ENCODE data around the gene MYL4. TPM values are rescaled to one million over a fixed set of nuclear protein-coding genes. Genes with fewer than 3 reads are reported as not detected.

Gene MYL4
- total and polyA plus RNA-seq, 2 of the 8 experiments (the other 6 are each of a cell fraction or from before 2014, with no cell fraction given), result 0.12 TPM; not detected in 1

DNA sequence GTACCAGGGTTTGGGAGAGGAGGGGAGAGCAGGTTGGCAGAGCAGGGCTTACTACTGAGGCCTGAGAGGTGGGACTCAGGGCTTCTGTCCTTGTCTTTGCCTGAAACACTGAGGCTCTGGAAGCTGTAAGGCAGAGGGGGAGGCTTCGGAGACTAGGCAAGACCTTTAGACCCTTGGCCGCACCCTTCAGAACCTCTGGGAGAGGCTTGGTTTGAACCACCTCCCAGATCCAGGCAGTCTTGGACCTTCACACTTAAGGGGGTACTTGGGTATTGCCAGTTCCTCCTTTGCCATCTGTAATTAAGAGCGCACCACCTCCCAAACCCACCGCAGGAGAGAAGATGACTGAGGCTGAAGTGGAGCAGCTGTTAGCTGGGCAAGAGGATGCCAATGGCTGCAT, 12.9 kb downstream of the MYL4 start:
- Histone ChIP-seq H3K9me3 (ENCODE audit: insufficient read depth in 2 of 2, low read depth in 1 of 2, low read length in 1 of 2) (peaks cover 0 to 10% of the 10 kb centered on the region in 2 experiments; a peak in 2 of 4 replicates), H3K79me2 (ENCODE audit: control insufficient read depth in 1 of 2, insufficient read depth in 2 of 2, low read length in 2 of 2) (no peaks in the 10 kb centered on the region), H3K36me3 (ENCODE audit: control insufficient read depth in 2 of 4, insufficient read depth in 4 of 4, low read length in 3 of 4) (no peaks in the 10 kb centered on the region), H3K27me3 (replicated peaks in 1 of 4; ENCODE audit: control insufficient read depth in 3 of 4, extremely low read depth in 1 of 4, insufficient read depth in 3 of 4, low read length in 3 of 4) (no peaks in the 10 kb centered on the region), H3K9ac (replicated peaks in 1 of 4; ENCODE audit: extremely low read depth in 1 of 4, low read depth in 3 of 4, low read length in 3 of 4) (no peak overlapping the region), H3K4ac (replicated peaks; ENCODE audit: insufficient read length, low read depth, low read length) (no peak overlapping the region), H2BK5ac (ENCODE audit: low read depth, low read length) (no peak overlapping the region), H2AK5ac (ENCODE audit: low read depth, low read length) (no peak overlapping the region), H3K27ac (ENCODE audit: low read depth, low read length) (no peak overlapping the region), H2BK15ac (ENCODE audit: low read length) (no peak overlapping the region), H4K5ac (ENCODE audit: insufficient read length, low read depth, low read length) (no peak overlapping the region), H4K91ac (replicated peaks; ENCODE audit: insufficient read length, low read length) (no peak overlapping the region), H2BK20ac (ENCODE audit: low read length) (no peak overlapping the region), H3K4me1 (replicated peaks in 1 of 4; ENCODE audit: control insufficient read depth in 3 of 4, insufficient read depth in 4 of 4, low read length in 3 of 4) (peaks cover 0 to 7% (median 4%) of the 10 kb centered on the region in 4 experiments; a peak in 6 of 7 replicates), H3K56ac (replicated peaks; ENCODE audit: insufficient read length, low read depth, low read length) (no peak overlapping the region), H3K14ac (ENCODE audit: insufficient read length) (no peak overlapping the region), H4K8ac (ENCODE audit: extremely low read depth, insufficient read depth, low read length) (no peak overlapping the region), H3K18ac (ENCODE audit: extremely low read depth, low read length) (no peak overlapping the region), H3K4me2 (ENCODE audit: insufficient read depth in 1 of 2, low read depth in 2 of 2, low read length in 2 of 2) (no peak overlapping the region), H4K20me1 (replicated peaks in 1 of 2; ENCODE audit: control insufficient read depth in 1 of 2, insufficient read depth in 2 of 2, low read length in 2 of 2) (no peaks in the 10 kb centered on the region), H2AFZ (ENCODE audit: low read length) (no peak overlapping the region), H3K4me3 (ENCODE audit: extremely low read depth in 1 of 4, insufficient read depth in 2 of 4, low read depth in 3 of 4, low read length in 4 of 4) (no peak overlapping the region), H3K23ac (ENCODE audit: insufficient read length) (no peak overlapping the region), H3K79me1 (ENCODE audit: low read depth, low read length) (no peaks in the 10 kb centered on the region), H3K23me2 (ENCODE audit: low read depth, low read length) (no peaks in the 10 kb centered on the region), H2BK120ac (replicated peaks; ENCODE audit: low read depth, low read length) (no peak overlapping the region), H2BK12ac (ENCODE audit: low read depth, low read length) (no peak overlapping the region)
- ChIA-PET POLR2A (ENCODE audit: partially characterized antibody) (no interaction called here), CTCF (ENCODE audit: partially characterized antibody) (interaction anchor here (4.2 kb wide), 1 partner anchor 8 kb away, joined by 24 read pairs; no protein-coding TSS in a partner anchor)
- 92% methylated on average over 4 of the region's 4 CpGs; no CpG with 5 or more reads in 1 of the 2 experiments for WGBS, 2 experiments (ENCODE audit: extremely low coverage in 1 of 2, insufficient coverage in 1 of 2, insufficient read length in 1 of 2, insufficient replicate concordance in 2 of 2, low coverage in 1 of 2, low lambda C conversion rate in 2 of 2, missing lambda C conversion rate in 1 of 2)
- FAIRE-seq, result no peak
- no peak for TF ChIP-seq YY1 (IDR thresholded peaks at IDR 0.05; ENCODE audit: low read depth, low read length)
- DNase-seq (ENCODE audit: low read depth in 1 of 2, low spot score in 2 of 2), result no peak
